Measurements from ENCODE around the gene FAM76B.

GRCh38 chr11:95831198-95831883, 41.8 kb upstream of the FAM76B start:
- TF ChIP-seq CTCF (IDR thresholded peaks at IDR 0.05) (no peak), POLR2AphosphoS5 (IDR thresholded peaks at IDR 0.05) (no peak)

All from prostate gland (tissue), 2 donors.